GM21619 (cell line): Measurements from ENCODE around the gene POU5F2.

Experiments
- ATAC-seq: cut with Tn5 transposase; IDR thresholded peaks from one replicate; pipeline ENCODE4 v1.9.1; 2021; ENCODE audit not compliant: unreplicated experiment

The POU5F2 gene, protein sequence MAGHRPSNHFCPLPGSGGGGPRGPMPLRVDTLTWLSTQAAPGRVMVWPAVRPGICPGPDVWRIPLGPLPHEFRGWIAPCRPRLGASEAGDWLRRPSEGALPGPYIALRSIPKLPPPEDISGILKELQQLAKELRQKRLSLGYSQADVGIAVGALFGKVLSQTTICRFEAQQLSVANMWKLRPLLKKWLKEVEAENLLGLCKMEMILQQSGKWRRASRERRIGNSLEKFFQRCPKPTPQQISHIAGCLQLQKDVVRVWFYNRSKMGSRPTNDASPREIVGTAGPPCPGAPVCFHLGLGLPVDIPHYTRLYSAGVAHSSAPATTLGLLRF

DNA sequence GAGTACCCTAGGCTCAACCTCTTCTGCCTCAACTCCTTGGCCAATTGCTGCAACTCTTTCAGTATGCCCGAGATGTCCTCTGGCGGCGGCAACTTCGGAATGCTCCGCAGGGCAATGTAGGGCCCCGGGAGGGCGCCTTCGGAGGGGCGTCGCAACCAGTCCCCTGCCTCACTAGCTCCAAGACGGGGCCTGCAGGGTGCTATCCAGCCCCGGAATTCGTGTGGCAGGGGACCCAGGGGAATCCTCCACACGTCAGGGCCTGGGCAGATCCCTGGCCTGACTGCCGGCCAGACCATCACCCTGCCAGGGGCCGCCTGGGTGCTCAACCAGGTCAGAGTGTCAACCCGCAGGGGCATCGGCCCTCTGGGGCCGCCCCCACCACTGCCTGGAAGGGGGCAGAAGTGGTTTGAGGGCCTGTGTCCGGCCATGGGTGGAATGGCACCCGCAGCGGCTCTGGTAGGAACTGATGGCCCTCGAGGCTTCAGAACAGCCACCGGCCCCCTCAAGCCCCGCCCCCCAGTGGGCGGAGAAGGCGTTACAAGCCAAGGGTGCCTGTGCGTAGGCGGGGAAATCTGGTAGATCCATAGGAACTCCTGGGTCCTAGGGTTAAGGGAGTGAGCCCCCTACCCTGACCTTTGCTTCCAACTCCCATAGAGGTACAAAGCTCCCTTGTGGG is at the start of gene POU5F2:
TSS of gene POU5F2 (minus strand) at position 465 of the 676 bp plus-strand sequence. CDS start at position 428, 37 bp downstream.
- ATAC-seq: no peak

- ATAC-seq: no peak
Measured at GRCh38 chr5:93790401-93790800, 49.0 kb upstream of the POU5F2 start.

GRCh38 chr5:93789173-93790067 is 48.0 kb upstream of the POU5F2 start:
- no peak for ATAC-seq

DNA sequence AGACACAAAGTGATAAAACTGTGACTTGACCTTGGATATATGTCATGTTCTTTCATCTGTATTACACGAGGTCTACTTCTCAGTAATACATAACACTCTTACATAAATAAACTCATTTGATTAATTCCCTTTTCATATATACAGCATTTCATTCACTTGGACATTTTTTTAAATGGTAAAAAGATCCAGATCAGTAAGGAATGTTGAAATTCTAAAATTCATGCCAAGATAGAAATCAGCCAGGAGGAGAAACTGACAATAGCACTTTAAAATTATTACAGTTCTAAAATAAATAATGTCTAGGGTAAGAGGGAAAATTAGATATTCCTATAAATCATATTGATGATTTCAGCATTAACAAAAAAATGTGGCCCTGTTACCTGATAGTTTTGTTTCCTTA is 46.2 kb upstream of the POU5F2 start:
- ATAC-seq: no peak

DNA sequence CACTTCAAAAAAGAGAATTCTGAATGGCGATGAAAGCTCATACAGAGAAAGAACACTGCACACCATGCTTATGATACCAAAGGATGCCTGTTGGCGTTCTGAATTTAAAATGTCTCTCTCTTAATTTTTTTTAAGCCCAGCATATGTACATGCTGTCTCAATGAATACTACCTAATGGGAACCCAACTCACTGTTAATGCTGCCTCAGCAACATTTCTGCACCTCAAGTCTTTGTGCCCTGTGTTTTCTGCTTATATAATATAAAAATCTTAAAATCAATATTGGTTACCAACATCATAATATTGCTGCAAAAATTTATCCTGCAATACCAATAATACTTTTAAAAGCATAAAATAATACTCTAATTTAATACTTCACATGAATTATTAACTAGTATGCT is 44.1 kb upstream of the POU5F2 start:
- no peak for ATAC-seq

- no peak for ATAC-seq
Measured at GRCh38 chr5:93782978-93783377, 41.6 kb upstream of the POU5F2 start.

DNA sequence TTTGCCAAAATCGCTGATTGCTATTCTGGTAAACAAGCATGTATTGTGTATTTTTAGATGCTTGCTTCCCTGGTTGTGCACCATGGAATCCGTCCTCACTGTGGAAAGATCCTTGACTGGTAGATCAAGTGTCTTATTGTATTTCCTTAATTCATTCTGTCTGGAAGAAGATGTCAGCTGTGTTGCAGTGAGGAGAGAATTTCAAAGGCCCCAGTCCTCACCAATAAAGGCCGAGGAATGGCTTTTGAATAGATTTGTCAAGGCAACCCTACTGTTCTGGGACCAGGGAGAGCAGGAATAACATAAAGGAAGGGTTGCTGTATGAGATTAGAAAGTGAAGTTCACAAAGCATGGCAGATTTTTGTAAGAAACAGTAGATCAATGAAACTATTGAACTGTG is 36.2 kb upstream of the POU5F2 start:
- ATAC-seq: no peak

- ATAC-seq: no peak
Measured at GRCh38 chr5:93756372-93756771, 15.0 kb upstream of the POU5F2 start.

- ATAC-seq: no peak
Measured at GRCh38 chr5:93755716-93756115, 14.3 kb upstream of the POU5F2 start.

- no peak for ATAC-seq
Measured at GRCh38 chr5:93748875-93749397, 7.5 kb upstream of the POU5F2 start.

DNA sequence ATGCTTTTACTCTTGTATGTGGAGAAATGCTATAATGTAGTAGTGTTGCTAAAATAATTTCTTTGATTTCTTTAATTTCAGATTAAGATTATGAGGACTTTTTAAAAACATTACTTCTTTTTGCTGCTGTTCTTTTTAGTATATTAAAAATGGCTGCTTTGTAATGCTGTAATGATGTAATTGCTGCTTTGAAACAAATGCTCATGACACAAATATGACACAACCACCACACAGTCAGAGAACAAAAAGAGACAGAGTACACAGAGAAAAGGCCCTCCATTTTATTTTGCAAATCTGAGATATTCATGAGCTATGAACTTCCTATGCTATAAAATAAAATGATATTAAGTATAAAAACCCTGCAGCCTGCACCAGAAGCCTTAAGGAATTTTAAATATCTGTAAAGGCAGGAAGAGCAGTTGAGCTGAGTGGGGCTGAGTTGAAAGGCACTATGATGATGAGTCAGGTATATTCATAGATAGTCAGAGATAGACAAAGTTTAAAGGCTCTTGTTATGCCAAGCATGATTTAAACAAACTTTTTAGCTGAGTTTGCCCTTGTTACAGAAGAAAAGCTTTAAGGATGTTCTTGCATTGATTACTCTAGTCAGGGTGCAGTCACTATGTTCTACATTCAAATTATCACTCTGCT is 5.1 kb upstream of the POU5F2 start:
- ATAC-seq: no peak

GRCh38 chr5:93736284-93736683 is 5.1 kb downstream of the POU5F2 start:
- ATAC-seq: no peak

DNA sequence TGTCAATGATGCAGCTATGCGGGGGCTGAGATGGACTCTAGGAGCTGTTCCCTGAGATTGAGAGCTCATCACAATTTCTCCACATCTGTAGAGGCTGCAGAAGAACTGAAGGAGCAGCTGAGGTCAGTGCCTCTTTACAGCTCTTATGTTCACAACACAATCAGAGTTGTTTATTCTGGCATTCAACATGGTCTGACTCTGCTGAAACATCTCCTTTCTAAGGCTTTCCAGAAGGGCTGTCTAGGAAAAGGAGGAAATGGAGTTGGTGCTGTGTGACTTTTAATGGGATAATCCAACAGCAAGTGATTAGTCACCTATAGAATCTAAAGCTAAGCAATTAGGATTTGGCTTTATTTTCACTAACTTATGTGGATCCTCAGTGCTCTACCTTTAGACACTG is 6.0 kb downstream of the POU5F2 start:
- no peak for ATAC-seq

DNA sequence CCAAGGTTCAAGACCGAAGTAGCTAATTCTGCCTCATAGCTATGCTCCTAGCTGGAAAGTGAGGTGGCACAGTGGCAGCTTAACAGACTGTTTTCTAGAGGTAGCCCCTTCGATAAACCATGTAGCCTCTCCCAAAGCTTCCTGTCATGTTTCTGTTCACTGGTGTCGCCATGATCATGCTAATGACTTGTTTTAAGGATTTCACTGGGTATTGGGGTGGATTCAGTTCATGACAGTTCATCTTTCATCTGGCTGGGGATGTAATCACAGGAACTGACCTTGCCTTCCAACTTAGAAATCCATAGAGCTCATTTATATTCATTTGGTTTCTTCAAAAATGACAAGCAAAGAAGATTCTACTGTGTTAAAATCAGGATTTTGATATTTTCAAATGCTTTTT is 9.4 kb downstream of the POU5F2 start:
- ATAC-seq: no peak

- no peak for ATAC-seq
Measured at GRCh38 chr5:93726595-93726994, 14.8 kb downstream of the POU5F2 start.

DNA sequence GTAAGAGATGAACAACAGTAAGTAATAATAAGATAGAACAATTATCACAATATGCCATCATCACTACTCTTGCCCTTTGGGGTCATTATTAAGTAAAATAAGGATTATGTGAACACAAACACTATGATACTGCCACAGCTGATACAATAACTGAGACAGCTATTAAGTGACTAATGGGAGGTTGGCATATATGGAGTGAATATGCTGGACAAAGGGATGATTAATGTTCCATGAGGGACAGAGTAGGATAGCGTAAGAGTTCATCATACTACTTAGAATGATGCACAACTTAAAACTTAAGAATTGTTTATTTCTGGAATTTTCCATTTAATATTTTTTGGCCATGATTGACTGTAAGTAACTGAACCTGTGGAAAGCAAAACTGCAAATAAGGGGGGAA is 16.6 kb downstream of the POU5F2 start:
- ATAC-seq: no peak

- no peak for ATAC-seq
Measured at GRCh38 chr5:93723681-93724080, 17.7 kb downstream of the POU5F2 start.

DNA sequence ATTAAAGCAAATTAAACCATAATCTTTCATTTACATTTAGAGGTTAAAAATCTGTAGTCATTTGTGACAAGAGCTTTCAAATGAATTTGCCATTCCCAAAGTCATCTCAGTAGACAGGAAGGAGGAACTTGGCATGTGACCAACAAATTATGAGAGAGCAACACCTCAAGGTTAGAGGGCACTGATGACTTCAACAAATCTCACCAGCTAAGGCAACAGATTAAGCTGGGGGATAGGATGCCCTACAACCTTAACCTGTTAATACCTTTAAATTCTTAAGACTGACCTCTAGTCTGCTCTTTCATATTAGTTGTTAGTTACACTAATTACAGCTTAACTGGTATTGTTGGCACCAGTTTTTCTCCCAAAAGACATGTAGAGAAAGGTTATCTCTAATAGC is 18.4 kb downstream of the POU5F2 start:
- no peak for ATAC-seq

GRCh38 chr5:93722588-93722987 is 18.8 kb downstream of the POU5F2 start:
- ATAC-seq: no peak

- ATAC-seq: no peak
Measured at GRCh38 chr5:93721511-93721910, 19.9 kb downstream of the POU5F2 start.

GRCh38 chr5:93721071-93721470 is 20.3 kb downstream of the POU5F2 start:
- ATAC-seq: no peak
